Endothelial cell of umbilical vein (primary cell): Measurements from ENCODE around the gene ZNF75A. TPM values are rescaled to one million over a fixed set of nuclear protein-coding genes. Genes with fewer than 3 reads are reported as not detected.

Source experiments
- BruUV-seq: library from RNA; stranded (reverse); fragments of 400-500 nt; replicated peaks from 2 replicates; lab custom pipeline; 2021; lab: Mats Ljungman, UMichigan
- CTCF ChIA-PET: fragments of 300-600, 350-600 bp; sonication (Branson Sonifier 250); formaldehyde crosslinking; loops from one replicate; lab custom pipeline; 2021; ENCODE audit warnings: antibody characterized with exemption, inconsistent platforms; lab: Charles Lee
- POLR2A ChIA-PET: fragments of 300-600, 350-600 bp; sonication (Branson Sonifier 250); formaldehyde crosslinking; loops from one replicate; lab custom pipeline; 2021; ENCODE audit warnings: antibody characterized with exemption, inconsistent platforms; lab: Charles Lee
- DNase-seq: peaks from one replicate; pipeline ENCODE4 v3.0.0-alpha.2; 2011; ENCODE audit warnings: low read depth, low spot score
- FAIRE-seq: peaks from 2 replicates; lab custom pipeline; 2011; peaks lifted over from hg19 to GRCh38; lab: Jason Lieb, UNC
- H2AFZ ChIP-seq: 2 replicates; pipeline ENCODE4 v1.6.0; 2012; ENCODE audit warnings: low read depth, low read length, control low read depth, inconsistent platforms
- H3K27ac ChIP-seq: 2 replicates; pipeline ENCODE4 v1.5.1; 2011; ENCODE audit warnings: low read depth, mild to moderate bottlenecking, control low read depth, low read length, moderate library complexity; ENCODE audit not compliant: insufficient read depth
- H3K27me3 ChIP-seq, 2 experiments: 2 replicates each; pipeline versions ENCODE4 v1.6.0 to v1.6.1; 2011; ENCODE audit warnings: low read length in 2 of 2, mixed read lengths in 1 of 2; ENCODE audit not compliant: control insufficient read depth in 2 of 2, insufficient read depth in 2 of 2
- H3K36me3 ChIP-seq, 2 experiments: 2 replicates in 1 of 2; 3 replicates in 1 of 2; pipeline ENCODE4 v1.5.1; 2011; ENCODE audit warnings: low read length in 2 of 2, mild to moderate bottlenecking in 1 of 2, moderate library complexity in 1 of 2; ENCODE audit not compliant: control insufficient read depth in 2 of 2, insufficient read depth in 2 of 2; ENCODE audit errors: extremely low read depth in 1 of 2
- H3K4me1 ChIP-seq: 3 replicates; pipeline ENCODE4 v1.5.1; 2011; ENCODE audit warnings: mild to moderate bottlenecking, low read length; ENCODE audit not compliant: control insufficient read depth, insufficient read depth; ENCODE audit errors: extremely low read depth
- H3K4me2 ChIP-seq: 2 replicates; pipeline ENCODE4 v1.6.1; 2011; ENCODE audit warnings: low read length, control low read depth, mixed read lengths; ENCODE audit not compliant: insufficient read depth
- H3K4me3 ChIP-seq, 3 experiments: fragments of 200-600 bp in 1 of 3; sonication (generic), shearing (Covaris generic) in 1 of 3; replicated peaks in 1 of 3; 2 replicates each; pipeline ENCODE4 v1.5.1; 2011 to 2016; ENCODE audit warnings: control low read depth in 3 of 3, low read length in 3 of 3, mild to moderate bottlenecking in 2 of 3, inconsistent platforms in 1 of 3, low read depth in 1 of 3, moderate library complexity in 1 of 3; ENCODE audit not compliant: insufficient read depth in 1 of 3
- H3K79me2 ChIP-seq: 2 replicates; pipeline ENCODE4 v1.6.0; 2012; ENCODE audit warnings: low read length, inconsistent platforms; ENCODE audit not compliant: control insufficient read depth, insufficient read depth
- H3K9ac ChIP-seq: replicated peaks from 2 replicates; pipeline ENCODE3; 2011; ENCODE audit warnings: low read length, control low read depth; ENCODE audit not compliant: insufficient read depth; ENCODE audit errors: extremely low read depth
- H3K9me1 ChIP-seq: replicated peaks from 3 replicates; pipeline ENCODE4 v1.6.0; 2011; ENCODE audit warnings: mild to moderate bottlenecking, low read length; ENCODE audit not compliant: control insufficient read depth, insufficient read depth; ENCODE audit errors: extremely low read depth
- H3K9me3 ChIP-seq: replicated peaks from 2 replicates; pipeline ENCODE4 v1.5.1; 2012; ENCODE audit warnings: low read length, inconsistent platforms; ENCODE audit not compliant: control insufficient read depth, insufficient read depth
- H4K20me1 ChIP-seq: replicated peaks from 2 replicates; pipeline ENCODE3; 2011; ENCODE audit warnings: mild to moderate bottlenecking, low read length; ENCODE audit not compliant: control insufficient read depth, insufficient read depth; ENCODE audit errors: extremely low read depth
- CTCF ChIP-seq, 2 donors: IDR thresholded peaks; 1 replicate in 1 of 2; 2 replicates in 1 of 2; pipeline ENCODE4 v1.5.1; 2011; ENCODE audit warnings: low read length in 2 of 2, mild to moderate bottlenecking in 2 of 2, moderate library complexity in 2 of 2, control low read depth in 1 of 2, inconsistent platforms in 1 of 2, low read depth in 1 of 2; ENCODE audit not compliant: insufficient read depth in 1 of 2; ENCODE audit errors: extremely low read depth in 1 of 2
- EZH2 ChIP-seq: IDR thresholded peaks from 2 replicates; pipeline ENCODE4 v1.6.1; 2012; ENCODE audit warnings: borderline replicate concordance, low read depth, mild to moderate bottlenecking, moderate library complexity, low read length, inconsistent platforms; ENCODE audit not compliant: severe bottlenecking
- FOS ChIP-seq: IDR thresholded peaks from 2 replicates; pipeline ENCODE4 v1.6.1; 2011; ENCODE audit warnings: mild to moderate bottlenecking, low read length, moderate library complexity, borderline replicate concordance; ENCODE audit not compliant: insufficient read depth
- GATA2 ChIP-seq: IDR thresholded peaks from 2 replicates; pipeline ENCODE4 v1.7.0; 2011; ENCODE audit warnings: low read depth, mild to moderate bottlenecking, moderate library complexity, mixed read lengths, low read length; ENCODE audit not compliant: insufficient read length, insufficient read depth
- JUN ChIP-seq: IDR thresholded peaks from 2 replicates; pipeline ENCODE4 v1.6.1; 2011; ENCODE audit warnings: borderline replicate concordance, low read depth; ENCODE audit not compliant: insufficient read length, insufficient read depth
- MAX ChIP-seq: IDR thresholded peaks from 2 replicates; pipeline ENCODE4 v1.6.1; 2011; ENCODE audit not compliant: insufficient read depth, insufficient read length
- MYC ChIP-seq: IDR thresholded peaks from one replicate; pipeline ENCODE4 v1.6.1; 2011; ENCODE audit warnings: mild to moderate bottlenecking, low read depth, low read length
- POLR2A ChIP-seq: IDR thresholded peaks from 2 replicates; pipeline ENCODE4 v1.6.1; 2012; ENCODE audit warnings: low read depth, mild to moderate bottlenecking, control low read depth, low read length
- POLR2AphosphoS5 ChIP-seq: IDR thresholded peaks from 2 replicates; pipeline ENCODE4 v1.6.1; 2012; ENCODE audit warnings: low read depth, mild to moderate bottlenecking, control low read depth, low read length, moderate library complexity; ENCODE audit not compliant: insufficient read depth
- dilution Hi-C: fragments of 300-500 bp; cut with MboI; formaldehyde crosslinking; loops from one replicate; pipeline ENCODE4 v1.15.0; 2019; ENCODE audit warnings: low sequenced_read_pairs; ENCODE audit not compliant: extremely low pct_ligation_motif_present
- intact Hi-C: fragments of 100-400 bp; cut with micrococcal nuclease; formaldehyde crosslinking; loops from one replicate; pipeline ENCODE4 v1.10.0; 2022
- polyA plus RNA-seq, 4 experiments: library from polyadenylated mRNA; depleted of rRNA in 3 of 4; stranded (reverse) in 3 of 4; unstranded in 1 of 4; fragments of >200 nt; gene quantifications; 2 replicates each; pipeline versions ENCODE4 v1.2.1 to v1.2.3, GENCODE V29; 2011 to 2012; ENCODE audit warnings: missing spikeins in 1 of 4
- total RNA-seq: library from RNA; stranded (reverse); gene quantifications from 2 replicates; pipeline ENCODE4 v1.2.3, GENCODE V29; 2021

Gene ZNF75A
- total and polyA plus RNA-seq, 2 donors (not counting 3 experiments of a cell fraction or from before 2014, with no cell fraction given): 8.3 to 28.4 TPM

GRCh38 chr16:3256866-3257465 lies 48.3 kb upstream of the ZNF75A start:
- TF ChIP-seq JUN (no peak), POLR2AphosphoS5 (no peak), EZH2 (no peak), MAX (no peak), GATA2 (no peak), POLR2A (no peak), CTCF (IDR thresholded peaks at IDR 0.05; ENCODE audit: extremely low read depth in 1 of 2, insufficient read depth in 1 of 2, low read depth in 1 of 2, low read length in 2 of 2) (no peak), FOS (no peak), MYC (no peak)
- no peaks in the 10 kb centered on the region for H3K9me3 ChIP-seq
- no peak for DNase-seq
- H3K4me1 ChIP-seq: no peaks in the 10 kb centered on the region
- no peaks in the 10 kb centered on the region for H3K9me1 ChIP-seq
- no peak overlapping the region for H3K4me3 ChIP-seq
- H3K27ac ChIP-seq: no peak overlapping the region
- no peaks in the 10 kb centered on the region for H4K20me1 ChIP-seq
- no peak overlapping the region for H3K4me2 ChIP-seq
- FAIRE-seq: no peak
- POLR2A ChIA-PET: no interaction called here
- intact Hi-C loops: no loop called here
- CTCF ChIA-PET: no interaction called here
- H3K27me3 ChIP-seq: peaks cover 0 to 4% of the 10 kb centered on the region in 2 experiments
- H2AFZ ChIP-seq: no peak overlapping the region
- dilution Hi-C loops: no loop called here
- H3K36me3 ChIP-seq: no peaks in the 10 kb centered on the region
- no peak overlapping the region for H3K9ac ChIP-seq
- no TSS peak for BruUV-seq
- H3K79me2 ChIP-seq: no peaks in the 10 kb centered on the region
